Bronchial epithelial cell (primary cell): ENCODE data around the gene OFD1. TPM values are rescaled to one million over a fixed set of nuclear protein-coding genes. Genes with fewer than 3 reads are reported as not detected.

Experiments
- DNase-seq: peaks from one replicate; pipeline ENCODE4 v3.0.0-alpha.2; 2010; ENCODE audit warnings: low read depth
- FAIRE-seq: peaks from 2 replicates; lab custom pipeline; 2011; peaks lifted over from hg19 to GRCh38; lab: Jason Lieb, UNC
- H3K27me3 ChIP-seq: 2 replicates; pipeline ENCODE4 v1.5.1; 2011; ENCODE audit warnings: low read length; ENCODE audit not compliant: control insufficient read depth, insufficient read depth
- H3K36me3 ChIP-seq: 2 replicates; pipeline ENCODE4 v1.5.1; 2011; ENCODE audit warnings: low read length; ENCODE audit not compliant: control insufficient read depth, insufficient read depth
- H3K4me3 ChIP-seq: 2 replicates; pipeline ENCODE4 v1.5.1; 2011; ENCODE audit warnings: mild to moderate bottlenecking, low read depth, low read length, control low read depth
- CTCF ChIP-seq: IDR thresholded peaks from 2 replicates; pipeline ENCODE4 v1.5.1; 2011; ENCODE audit warnings: mild to moderate bottlenecking, moderate library complexity, low read length, control low read depth, inconsistent platforms; ENCODE audit not compliant: insufficient read depth, severe bottlenecking
- total RNA-seq: library from RNA; depleted of rRNA; stranded (reverse); fragments of >200 nt; gene quantifications from 2 replicates; pipeline ENCODE4 v1.2.1, GENCODE V29; 2014

Gene OFD1
- total RNA-seq, 1 donor from 2014 or later = 13.4 TPM

GRCh38 chrX:13756381-13756780 lies 21.8 kb downstream of the OFD1 start:
- H3K36me3 ChIP-seq = peaks cover 4% of the 10 kb centered on the region
- no peaks in the 10 kb centered on the region for H3K27me3 ChIP-seq
- no peak for FAIRE-seq
- no peak for DNase-seq
- no peak overlapping the region for H3K4me3 ChIP-seq
- no peak for TF ChIP-seq CTCF

DNA sequence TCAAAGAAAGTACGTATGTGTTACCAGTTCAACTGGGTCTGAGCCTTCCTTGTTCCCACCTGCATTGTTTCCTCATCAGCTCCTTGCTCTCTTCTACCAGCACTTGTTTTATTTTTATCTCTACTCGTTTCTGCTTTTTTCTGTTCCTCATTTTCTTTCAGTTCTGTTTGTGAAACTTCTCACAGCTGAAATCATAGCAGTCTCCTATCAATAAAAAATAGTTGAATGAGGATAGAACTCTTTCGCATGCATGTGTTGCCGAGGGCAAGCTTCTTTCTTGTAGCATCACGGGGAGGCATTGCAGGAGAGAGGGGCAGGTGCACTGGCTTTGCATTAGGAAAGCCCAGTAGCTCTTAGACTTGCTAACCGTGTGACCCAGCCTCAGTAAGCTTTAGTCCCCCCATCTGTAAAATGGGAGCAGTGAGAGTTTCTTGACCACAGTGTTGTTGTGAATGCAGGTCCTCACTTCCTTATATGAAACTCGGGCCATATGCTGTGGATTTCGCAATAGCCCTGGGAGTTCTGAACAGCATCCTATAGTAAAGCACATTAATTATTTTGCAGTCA lies 24.7 kb downstream of the OFD1 start:
- no peak overlapping the region for H3K4me3 ChIP-seq
- no peak for DNase-seq
- peaks cover 8% of the 10 kb centered on the region for H3K36me3 ChIP-seq
- no peaks in the 10 kb centered on the region for H3K27me3 ChIP-seq
- FAIRE-seq = no peak
- no peak for TF ChIP-seq CTCF

DNA sequence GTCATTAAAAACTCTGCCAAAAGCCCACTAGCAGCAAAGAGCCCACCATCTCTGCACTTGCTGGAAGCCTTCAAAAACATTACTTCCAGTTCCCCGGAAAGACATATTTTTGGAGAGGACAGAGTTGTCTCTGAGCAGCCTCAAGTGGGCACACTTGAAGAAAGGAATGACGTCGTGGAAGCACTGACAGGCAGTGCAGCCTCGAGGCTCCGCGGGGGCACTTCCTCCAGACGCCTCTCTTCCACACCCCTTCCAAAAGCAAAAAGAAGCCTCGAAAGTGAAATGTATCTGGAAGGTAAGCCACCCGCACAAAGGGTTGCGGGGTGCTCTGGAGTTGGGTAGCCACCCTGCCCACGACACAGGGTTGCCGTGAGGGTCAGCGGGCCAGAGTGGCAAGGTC lies 25.9 kb downstream of the OFD1 start:
- no peaks in the 10 kb centered on the region for H3K27me3 ChIP-seq
- peaks cover 8% of the 10 kb centered on the region for H3K36me3 ChIP-seq
- DNase-seq = no peak
- H3K4me3 ChIP-seq = no peak overlapping the region
- TF ChIP-seq CTCF = no peak
- no peak for FAIRE-seq

DNA sequence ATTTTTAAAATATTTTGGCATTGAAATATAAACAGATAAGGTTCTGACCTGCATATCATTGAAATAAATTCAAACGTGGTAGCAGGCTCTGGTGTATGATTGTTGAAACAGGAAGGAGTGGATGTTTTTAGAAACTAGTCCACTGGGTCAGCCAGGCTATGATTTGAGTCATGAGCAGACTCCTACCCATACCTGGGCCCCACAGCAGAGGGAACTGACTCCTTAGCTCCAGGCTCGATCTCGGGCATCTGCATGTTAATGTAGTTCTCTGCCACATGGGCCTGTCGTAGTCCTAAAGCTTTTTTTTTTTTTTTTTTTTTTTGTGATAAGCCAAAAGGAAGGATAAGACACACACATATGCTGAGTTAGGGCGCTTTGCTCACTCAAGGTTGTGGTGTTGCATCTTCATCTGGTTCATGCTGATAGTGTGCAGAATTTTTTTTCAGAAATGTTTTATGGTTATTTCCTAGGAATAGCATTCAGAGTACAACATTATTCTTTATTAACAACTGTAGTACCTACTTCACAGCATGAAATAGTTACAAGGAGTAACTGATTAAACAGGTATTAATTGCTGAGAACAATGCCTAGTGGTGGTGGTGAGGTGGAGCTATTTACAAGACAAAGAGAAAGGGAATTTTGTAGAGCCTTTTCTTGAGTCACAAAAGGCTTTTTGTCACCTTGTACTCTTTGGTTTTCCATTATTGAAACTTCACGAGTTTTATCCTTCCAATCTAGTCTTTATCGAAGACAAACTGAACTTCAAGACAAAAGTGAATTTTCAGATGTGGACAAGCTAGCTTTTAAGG lies 27.3 kb downstream of the OFD1 start:
- Histone ChIP-seq H3K27me3 (no peaks in the 10 kb centered on the region), H3K4me3 (no peak overlapping the region), H3K36me3 (peaks cover 7% of the 10 kb centered on the region)
- no peak for FAIRE-seq
- no peak for DNase-seq
- TF ChIP-seq CTCF = no peak

GRCh38 chrX:13763489-13763888 lies 28.9 kb downstream of the OFD1 start:
- DNase-seq (no peak), FAIRE-seq (no peak)
- H3K36me3 ChIP-seq = peaks cover 5% of the 10 kb centered on the region
- H3K27me3 ChIP-seq = no peaks in the 10 kb centered on the region
- no peak for TF ChIP-seq CTCF
- no peak overlapping the region for H3K4me3 ChIP-seq
